DOHH2 (cell line): ENCODE results near the gene PFDN2.
A peak's percentile ranks its signal among the peaks of the same experiment; 100 is the strongest.

Source experiments
- CTCF ChIP-seq: fragments of 200-600 bp; sonication (generic); IDR thresholded peaks from one replicate; pipeline ENCODE4 v1.5.1; 2014; ENCODE audit warnings: antibody characterized with exemption, mild to moderate bottlenecking, low read depth, low read length; ENCODE audit not compliant: poor library complexity, severe bottlenecking
- EZH2phosphoT487 ChIP-seq: fragments of 200-600 bp; sonication (generic); IDR thresholded peaks from 2 replicates; pipeline ENCODE4 v1.6.1; 2017; ENCODE audit warnings: borderline replicate concordance, mild to moderate bottlenecking, antibody characterized with exemption, low read length, moderate library complexity, mixed read lengths

- TF ChIP-seq CTCF (peak; percentile 95), EZH2phosphoT487 (no peak)
Observed at GRCh38 chr1:161165742-161166668, 48.2 kb upstream of the PFDN2 start, which contains the start of gene PPOX.
